ENCODE results near the gene CYP2S1. TPM values are rescaled to one million over a fixed set of nuclear protein-coding genes. Genes with fewer than 3 reads are reported as not detected.
"Not testable (repeated sequence)": the region's sequence is repeated elsewhere in the genome, so short reads cannot be mapped to it uniquely, and the experiment has no call there.

Gene CYP2S1
- total RNA-seq, 1 experiment from 2014 or later, result not detected

GRCh38 chr19:41180173-41180572, 12.8 kb upstream of the CYP2S1 start:
- peaks cover 14% of the 10 kb centered on the region for H3K4me1 ChIP-seq (replicated peaks)
- not testable (repeated sequence) for H3K4me3 ChIP-seq; H3K27ac ChIP-seq; H3K27me3 ChIP-seq (replicated peaks); DNase-seq (ENCODE audit: low read depth in 1 of 2, low spot score in 2 of 2); H3K36me3 ChIP-seq; H3K9me3 ChIP-seq (replicated peaks)

GRCh38 chr19:41186971-41187883, 5.8 kb upstream of the CYP2S1 start:
- no peaks in the 10 kb centered on the region for H3K36me3 ChIP-seq
- no peaks in the 10 kb centered on the region for H3K9me3 ChIP-seq (replicated peaks)
- H3K4me3 ChIP-seq, result no peak overlapping the region
- no peak overlapping the region for H3K27ac ChIP-seq
- DNase-seq (ENCODE audit: low read depth in 1 of 2, low spot score in 2 of 2), result no peak
- H3K4me1 ChIP-seq (replicated peaks), result no peaks in the 10 kb centered on the region
- H3K27me3 ChIP-seq (replicated peaks), result peaks cover 13% of the 10 kb centered on the region

GRCh38 chr19:41187884-41188279, 5.1 kb upstream of the CYP2S1 start:
- H3K4me1 ChIP-seq (replicated peaks), result peaks cover 5% of the 10 kb centered on the region
- H3K27ac ChIP-seq, result no peak overlapping the region
- no peak for DNase-seq (ENCODE audit: low read depth in 1 of 2, low spot score in 2 of 2)
- no peaks in the 10 kb centered on the region for H3K36me3 ChIP-seq
- peaks cover 20% of the 10 kb centered on the region for H3K27me3 ChIP-seq (replicated peaks)
- no peaks in the 10 kb centered on the region for H3K9me3 ChIP-seq (replicated peaks)
- H3K4me3 ChIP-seq, result no peak overlapping the region

- H3K27me3 ChIP-seq (replicated peaks), result peaks cover 34% of the 10 kb centered on the region
- no peak for DNase-seq (ENCODE audit: low read depth in 1 of 2, low spot score in 2 of 2)
- no peak overlapping the region for H3K4me3 ChIP-seq
- no peaks in the 10 kb centered on the region for H3K9me3 ChIP-seq (replicated peaks)
- peaks cover 8% of the 10 kb centered on the region for H3K4me1 ChIP-seq (replicated peaks)
- no peaks in the 10 kb centered on the region for H3K36me3 ChIP-seq
- H3K27ac ChIP-seq, result no peak overlapping the region
Measured at GRCh38 chr19:41189425-41190065, 3.5 kb upstream of the CYP2S1 start.

- H3K4me3 ChIP-seq, result no peak overlapping the region
- DNase-seq (ENCODE audit: low read depth in 1 of 2, low spot score in 2 of 2), result no peak
- no peaks in the 10 kb centered on the region for H3K36me3 ChIP-seq
- H3K4me1 ChIP-seq (replicated peaks), result peaks cover 8% of the 10 kb centered on the region
- H3K27ac ChIP-seq, result no peak overlapping the region
- no peaks in the 10 kb centered on the region for H3K9me3 ChIP-seq (replicated peaks)
- H3K27me3 ChIP-seq (replicated peaks), result peaks cover 35% of the 10 kb centered on the region
Measured at GRCh38 chr19:41193430-41194156, 574 bp downstream of the CYP2S1 start.

GRCh38 chr19:41194157-41194552, 1.1 kb downstream of the CYP2S1 start:
- H3K4me3 ChIP-seq, result no peak overlapping the region
- no peaks in the 10 kb centered on the region for H3K9me3 ChIP-seq (replicated peaks)
- peaks cover 35% of the 10 kb centered on the region for H3K27me3 ChIP-seq (replicated peaks)

GRCh38 chr19:41195675-41196497, 2.9 kb downstream of the CYP2S1 start:
- Histone ChIP-seq H3K4me3 (no peak overlapping the region), H3K27ac (no peak overlapping the region)
- no peak for DNase-seq (ENCODE audit: low read depth in 1 of 2, low spot score in 2 of 2)

More at GRCh38 chr19:41194157-41194552, 1.1 kb downstream of the CYP2S1 start:
- no peaks in the 10 kb centered on the region for H3K36me3 ChIP-seq
- DNase-seq (ENCODE audit: low read depth in 1 of 2, low spot score in 2 of 2), result no peak
- H3K27ac ChIP-seq, result no peak overlapping the region
- peaks cover 8% of the 10 kb centered on the region for H3K4me1 ChIP-seq (replicated peaks)

GRCh38 chr19:41198559-41198958, 5.5 kb downstream of the CYP2S1 start:
- H3K9me3 ChIP-seq (replicated peaks), result no peaks in the 10 kb centered on the region
- peaks cover 9% of the 10 kb centered on the region for H3K27me3 ChIP-seq (replicated peaks)
- no peak overlapping the region for H3K4me3 ChIP-seq
- no peaks in the 10 kb centered on the region for H3K4me1 ChIP-seq (replicated peaks)
- DNase-seq (ENCODE audit: low read depth in 1 of 2, low spot score in 2 of 2), result no peak
- no peaks in the 10 kb centered on the region for H3K36me3 ChIP-seq
- H3K27ac ChIP-seq, result no peak overlapping the region

More at GRCh38 chr19:41195675-41196497, 2.9 kb downstream of the CYP2S1 start:
- H3K9me3 ChIP-seq (replicated peaks), result no peaks in the 10 kb centered on the region
- peaks cover 32% of the 10 kb centered on the region for H3K27me3 ChIP-seq (replicated peaks)
- H3K36me3 ChIP-seq, result no peaks in the 10 kb centered on the region
- H3K4me1 ChIP-seq (replicated peaks), result peaks cover 8% of the 10 kb centered on the region

- no peaks in the 10 kb centered on the region for H3K36me3 ChIP-seq
- no peak for DNase-seq (ENCODE audit: low read depth in 1 of 2, low spot score in 2 of 2)
- no peaks in the 10 kb centered on the region for H3K9me3 ChIP-seq (replicated peaks)
- H3K4me1 ChIP-seq (replicated peaks), result no peaks in the 10 kb centered on the region
- no peaks in the 10 kb centered on the region for H3K27me3 ChIP-seq (replicated peaks)
- no peak overlapping the region for H3K27ac ChIP-seq
- no peak overlapping the region for H3K4me3 ChIP-seq
Measured at GRCh38 chr19:41203371-41203770, 10.4 kb downstream of the CYP2S1 start.

- not testable (repeated sequence) for H3K9me3 ChIP-seq (replicated peaks); H3K36me3 ChIP-seq; H3K27ac ChIP-seq; H3K27me3 ChIP-seq (replicated peaks); H3K4me1 ChIP-seq (replicated peaks); H3K4me3 ChIP-seq
- DNase-seq (ENCODE audit: low read depth in 1 of 2, low spot score in 2 of 2), result peak; percentile 77 to 83
Measured at GRCh38 chr19:41204338-41204737, 11.3 kb downstream of the CYP2S1 start.

GRCh38 chr19:41205995-41206394, 13.0 kb downstream of the CYP2S1 start:
- H3K4me3 ChIP-seq, result no peak overlapping the region
- no peaks in the 10 kb centered on the region for H3K27me3 ChIP-seq (replicated peaks)
- no peak overlapping the region for H3K27ac ChIP-seq
- H3K36me3 ChIP-seq, result no peaks in the 10 kb centered on the region
- no peaks in the 10 kb centered on the region for H3K9me3 ChIP-seq (replicated peaks)
- H3K4me1 ChIP-seq (replicated peaks), result no peaks in the 10 kb centered on the region
- DNase-seq (ENCODE audit: low read depth in 1 of 2, low spot score in 2 of 2), result no peak

- no peak overlapping the region for H3K27ac ChIP-seq
Measured at GRCh38 chr19:41206456-41206855, 13.4 kb downstream of the CYP2S1 start.

More at GRCh38 chr19:41206456-41206855, 13.4 kb downstream of the CYP2S1 start:
- H3K36me3 ChIP-seq, result no peaks in the 10 kb centered on the region
- no peak overlapping the region for H3K4me3 ChIP-seq
- no peaks in the 10 kb centered on the region for H3K27me3 ChIP-seq (replicated peaks)
- H3K4me1 ChIP-seq (replicated peaks), result no peaks in the 10 kb centered on the region
- H3K9me3 ChIP-seq (replicated peaks), result no peaks in the 10 kb centered on the region
- DNase-seq (ENCODE audit: low read depth in 1 of 2, low spot score in 2 of 2), result no peak
